H1 (cell line): ENCODE data around the gene METTL25B. TPM values are rescaled to one million over a fixed set of nuclear protein-coding genes. Genes with fewer than 3 reads are reported as not detected.

Experiments
- RAD21 ChIP-seq, 2 experiments: IDR thresholded peaks in 1 of 2; conservative IDR thresholded peaks in 1 of 2; 2 replicates each; pipeline ENCODE4 v1.6.1; 2011; ENCODE audit warnings: low read depth in 2 of 2, low read length in 2 of 2, improper control_type of control experiment in 1 of 2, inconsistent platforms in 1 of 2, mild to moderate bottlenecking in 1 of 2, moderate library complexity in 1 of 2
- polyA plus RNA-seq, 7 experiments: library from polyadenylated mRNA; depleted of rRNA in 3 of 7; stranded (reverse) in 5 of 7; unstranded in 2 of 7; fragments of >200 nt in 5 of 7; fragments of 200-250 nt in 2 of 7; gene quantifications; 1 replicate in 5 of 7; 2 replicates in 1 of 7; 4 replicates in 1 of 7; pipeline versions ENCODE4 v1.2.1 to v1.2.3, GENCODE V29; 2011 to 2013; ENCODE audit warnings: missing spikeins in 2 of 7, mixed read lengths in 2 of 7
- total RNA-seq: library from RNA; stranded (reverse); fragmentation: NEBNext Ultra II Directional; extraction: Animal tissue kit (Norgen Biotek cat#: 25700); gene quantifications from 2 replicates; pipeline ENCODE4 v1.2.1, GENCODE V29; 2021

Gene METTL25B
- total and polyA plus RNA-seq, 2 of the 8 experiments (the other 6 are each of a cell fraction or from before 2014, with no cell fraction given) = 28.4 to 30.1 TPM

DNA sequence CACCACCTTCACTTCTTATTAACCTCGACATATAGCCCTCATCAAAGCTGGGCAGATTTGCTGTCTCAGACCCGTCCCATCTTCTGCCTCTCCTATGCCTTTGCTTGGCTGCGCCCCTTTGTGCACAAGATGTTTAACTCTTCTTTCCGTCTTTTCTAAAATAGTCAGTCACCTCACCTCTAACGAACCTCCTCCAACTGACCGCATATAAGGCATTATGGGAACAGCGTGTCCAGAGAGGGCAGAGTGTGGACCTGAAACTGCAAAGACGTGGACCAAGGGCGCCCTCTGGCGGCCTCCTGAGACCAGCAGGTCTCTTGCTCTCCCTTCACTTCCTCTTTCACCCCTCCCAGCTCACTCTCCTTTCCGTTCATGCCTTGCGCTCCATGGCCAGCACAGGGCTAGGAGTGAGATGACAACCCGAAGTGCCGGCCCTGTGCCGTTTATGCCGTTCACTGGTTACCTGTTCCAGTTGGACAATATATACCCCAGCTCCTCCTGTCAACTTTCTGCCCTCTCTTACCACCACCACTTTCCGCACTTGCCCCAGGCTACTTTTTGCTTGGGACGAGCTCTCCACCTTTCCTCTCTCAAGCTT, 2.5 kb upstream of the METTL25B start (continued):
- TF ChIP-seq RAD21 (IDR thresholded peaks at IDR 0.05 in 1 of 2, conservative IDR thresholded peaks at IDR 0.05 in 1 of 2; ENCODE audit: low read depth in 2 of 2, low read length in 2 of 2) = peak; percentile 96 to 98
